HG03342 (cell line): ENCODE measurements around the gene TEDC1.

Experiments used
- ATAC-seq: cut with Tn5 transposase; IDR thresholded peaks from one replicate; pipeline ENCODE4 v1.9.1; 2021; ENCODE audit warnings: mild to moderate bottlenecking, moderate library complexity; ENCODE audit not compliant: unreplicated experiment

TEDC1 gene

GRCh38 chr14:105490572-105491365, at the start of gene TEDC1:
TSS of gene TEDC1 (plus strand) at chr14:105491246. CDS start at chr14:105491376, 130 bp downstream.
- ATAC-seq: peak; percentile 66

GRCh38 chr14:105442125-105442524, 48.9 kb upstream of the TEDC1 start:
- no peak for ATAC-seq

- no peak for ATAC-seq
Observed at GRCh38 chr14:105442834-105443233, 48.2 kb upstream of the TEDC1 start.

- no peak for ATAC-seq
Observed at GRCh38 chr14:105444859-105445258, 46.2 kb upstream of the TEDC1 start.

- ATAC-seq: no peak
Observed at GRCh38 chr14:105445290-105445689, 45.8 kb upstream of the TEDC1 start.

GRCh38 chr14:105445901-105446845, 44.9 kb upstream of the TEDC1 start:
- ATAC-seq: no peak

GRCh38 chr14:105446971-105447370, 44.1 kb upstream of the TEDC1 start:
- no peak for ATAC-seq

GRCh38 chr14:105447651-105448640, 43.1 kb upstream of the TEDC1 start:
- ATAC-seq: no peak

- peak; percentile 48 for ATAC-seq
Observed at GRCh38 chr14:105448706-105449111, 42.3 kb upstream of the TEDC1 start.

- no peak for ATAC-seq
Observed at GRCh38 chr14:105449276-105450122, 41.5 kb upstream of the TEDC1 start.

- ATAC-seq: no peak
Observed at GRCh38 chr14:105450123-105450505, 40.9 kb upstream of the TEDC1 start.

- ATAC-seq: no peak
Observed at GRCh38 chr14:105450864-105451720, 40.0 kb upstream of the TEDC1 start.

- ATAC-seq: no peak
Observed at GRCh38 chr14:105452963-105453362, 38.1 kb upstream of the TEDC1 start.

GRCh38 chr14:105453847-105454246, 37.2 kb upstream of the TEDC1 start:
- ATAC-seq: no peak

- no peak for ATAC-seq
Observed at GRCh38 chr14:105455086-105455640, 35.9 kb upstream of the TEDC1 start.

GRCh38 chr14:105455766-105456660, 35.0 kb upstream of the TEDC1 start:
- ATAC-seq: no peak
